Karpas-422 (cell line): Measurements from ENCODE around the gene ERMAP. TPM values are rescaled to one million over a fixed set of nuclear protein-coding genes. Genes with fewer than 3 reads are reported as not detected.
A peak's percentile ranks its signal among the peaks of the same experiment; 100 is the strongest.

Experiments used
- DNase-seq: peaks from one replicate; pipeline ENCODE4 v3.0.0-alpha.2; 2015
- H2AFZ ChIP-seq: fragments of 200-600 bp; sonication (generic); 2 replicates; pipeline ENCODE4 v1.6.1; 2014; ENCODE audit warnings: antibody characterized with exemption, low read length, mixed read lengths
- H3K27ac ChIP-seq: fragments of 200-600 bp; sonication (generic); 2 replicates; pipeline ENCODE4 v1.5.1; 2014; ENCODE audit warnings: mild to moderate bottlenecking, low read length, moderate library complexity
- H3K27me3 ChIP-seq: fragments of 200-600 bp; sonication (generic); 2 replicates; pipeline ENCODE4 v1.6.1; 2014; ENCODE audit warnings: low read length, mixed read lengths
- H3K36me3 ChIP-seq: fragments of 200-600 bp; sonication (generic); 2 replicates; pipeline ENCODE4 v1.6.1; 2014; ENCODE audit warnings: low read length, mixed read lengths; ENCODE audit not compliant: insufficient read depth
- H3K4me1 ChIP-seq: fragments of 200-600 bp; sonication (generic); 2 replicates; pipeline ENCODE4 v1.6.1; 2014; ENCODE audit warnings: mild to moderate bottlenecking, low read length, mixed read lengths
- H3K4me2 ChIP-seq: fragments of 200-600 bp; sonication (generic); 2 replicates; pipeline ENCODE4 v1.6.1; 2014; ENCODE audit warnings: low read length, low read depth, mild to moderate bottlenecking; ENCODE audit not compliant: poor library complexity, severe bottlenecking
- H3K4me3 ChIP-seq: fragments of 200-600 bp; sonication (generic); 2 replicates; pipeline ENCODE4 v1.5.1; 2014; ENCODE audit warnings: mild to moderate bottlenecking, antibody characterized with exemption, low read length, mixed read lengths
- H3K79me2 ChIP-seq: fragments of 200-600 bp; sonication (generic); 2 replicates; pipeline ENCODE4 v1.6.1; 2014; ENCODE audit warnings: mild to moderate bottlenecking, low read length, mixed read lengths
- H3K9ac ChIP-seq: fragments of 200-600 bp; sonication (generic); 2 replicates; pipeline ENCODE4 v1.6.0; 2014; ENCODE audit warnings: low read length
- H3K9me2 ChIP-seq: fragments of 200-600 bp; sonication (generic), shearing (Covaris generic); replicated peaks from 2 replicates; pipeline ENCODE4 v1.6.0; 2014; ENCODE audit warnings: mild to moderate bottlenecking, low read length, moderate library complexity; ENCODE audit not compliant: insufficient read depth
- H3K9me3 ChIP-seq: fragments of 300-700, 200-600 bp; sonication (generic); 2 replicates; pipeline ENCODE4 v1.6.1; 2014; ENCODE audit warnings: low read length, mixed read lengths
- H4K20me1 ChIP-seq: fragments of 200-600 bp; sonication (generic); 2 replicates; pipeline ENCODE4 v1.6.1; 2014; ENCODE audit warnings: mild to moderate bottlenecking, antibody characterized with exemption, low read length, low read depth; ENCODE audit not compliant: insufficient read depth
- total RNA-seq: library from RNA; depleted of rRNA; stranded (reverse); fragments of >200 nt; shearing (Covaris generic); gene quantifications from 2 replicates; pipeline ENCODE4 v1.2.3, GENCODE V29; 2014; ENCODE audit warnings: low replicate concordance

The ERMAP gene
- total RNA-seq, 1 experiment from 2014 or later: 1.6 TPM

GRCh38 chr1:42831273-42831672, 14.4 kb downstream of the ERMAP start:
- Histone ChIP-seq H3K27me3 (no peaks in the 10 kb centered on the region), H3K9me2 (no peaks in the 10 kb centered on the region), H3K4me2 (no peak overlapping the region), H3K4me3 (no peak overlapping the region), H3K79me2 (no peaks in the 10 kb centered on the region), H3K4me1 (peaks cover 3% of the 10 kb centered on the region; the same call in 1 of the 2 replicates), H2AFZ (no peak overlapping the region), H3K36me3 (no peaks in the 10 kb centered on the region), H4K20me1 (no peaks in the 10 kb centered on the region), H3K9me3 (no peaks in the 10 kb centered on the region), H3K27ac (no peak overlapping the region), H3K9ac (no peak overlapping the region)
- no peak for DNase-seq

- H3K9ac ChIP-seq: no peak overlapping the region
- H3K36me3 ChIP-seq: no peaks in the 10 kb centered on the region
- peaks cover 3% of the 10 kb centered on the region; the same call in 1 of the 2 replicates for H3K4me1 ChIP-seq
- H3K4me3 ChIP-seq: no peak overlapping the region
- no peaks in the 10 kb centered on the region for H3K9me2 ChIP-seq
- H3K27me3 ChIP-seq: no peaks in the 10 kb centered on the region
- no peak for DNase-seq
- H3K79me2 ChIP-seq: no peaks in the 10 kb centered on the region
- no peak overlapping the region for H2AFZ ChIP-seq
- no peaks in the 10 kb centered on the region for H4K20me1 ChIP-seq
- H3K9me3 ChIP-seq: no peaks in the 10 kb centered on the region
- H3K4me2 ChIP-seq: no peak overlapping the region
- H3K27ac ChIP-seq: no peak overlapping the region
Observed at GRCh38 chr1:42832641-42833240, 15.8 kb downstream of the ERMAP start.

- no peak overlapping the region for H2AFZ ChIP-seq
- H3K79me2 ChIP-seq: no peaks in the 10 kb centered on the region
- peaks cover 14% of the 10 kb centered on the region for H3K4me1 ChIP-seq
- no peak overlapping the region for H3K4me2 ChIP-seq
- no peaks in the 10 kb centered on the region for H4K20me1 ChIP-seq
- no peaks in the 10 kb centered on the region for H3K36me3 ChIP-seq
- no peak for DNase-seq
- no peaks in the 10 kb centered on the region for H3K9me2 ChIP-seq
- no peaks in the 10 kb centered on the region for H3K27me3 ChIP-seq
- no peak overlapping the region for H3K4me3 ChIP-seq
- no peaks in the 10 kb centered on the region for H3K9me3 ChIP-seq
- no peak overlapping the region for H3K9ac ChIP-seq
- no peak overlapping the region for H3K27ac ChIP-seq
Observed at GRCh38 chr1:42833981-42834380, 17.1 kb downstream of the ERMAP start.

- H3K4me3 ChIP-seq: no peak overlapping the region
- no peaks in the 10 kb centered on the region for H3K9me3 ChIP-seq
- H3K4me2 ChIP-seq: no peak overlapping the region
- no peaks in the 10 kb centered on the region for H3K79me2 ChIP-seq
- H3K9ac ChIP-seq: no peak overlapping the region
- H3K27me3 ChIP-seq: no peaks in the 10 kb centered on the region
- no peaks in the 10 kb centered on the region for H4K20me1 ChIP-seq
- no peaks in the 10 kb centered on the region for H3K9me2 ChIP-seq
- no peak for DNase-seq
- H2AFZ ChIP-seq: no peak overlapping the region
- H3K4me1 ChIP-seq: peaks cover 15% of the 10 kb centered on the region
- no peaks in the 10 kb centered on the region for H3K36me3 ChIP-seq
- no peak overlapping the region for H3K27ac ChIP-seq
Observed at GRCh38 chr1:42834803-42835202, 17.9 kb downstream of the ERMAP start.

- H3K4me2 ChIP-seq: no peak overlapping the region
- no peaks in the 10 kb centered on the region for H3K9me3 ChIP-seq
- H4K20me1 ChIP-seq: no peaks in the 10 kb centered on the region
- no peak for DNase-seq
- no peaks in the 10 kb centered on the region for H3K79me2 ChIP-seq
- H3K4me3 ChIP-seq: no peak overlapping the region
- H3K27me3 ChIP-seq: no peaks in the 10 kb centered on the region
- peaks cover 15% of the 10 kb centered on the region for H3K4me1 ChIP-seq
- no peaks in the 10 kb centered on the region for H3K36me3 ChIP-seq
- H3K9me2 ChIP-seq: no peaks in the 10 kb centered on the region
- H2AFZ ChIP-seq: no peak overlapping the region
- no peak overlapping the region for H3K9ac ChIP-seq
- no peak overlapping the region for H3K27ac ChIP-seq
Observed at GRCh38 chr1:42835422-42835821, 18.5 kb downstream of the ERMAP start.

- H3K9me3 ChIP-seq: no peaks in the 10 kb centered on the region
- no peaks in the 10 kb centered on the region for H3K36me3 ChIP-seq
Observed at GRCh38 chr1:42837709-42838108, 20.8 kb downstream of the ERMAP start.

GRCh38 chr1:42838482-42839190, 21.7 kb downstream of the ERMAP start:
- Histone ChIP-seq H3K9ac (peak overlapping the region; percentile 33; the same call in 1 of the 2 replicates), H3K9me3 (no peaks in the 10 kb centered on the region), H3K27ac (no peak overlapping the region), H3K36me3 (no peaks in the 10 kb centered on the region), H3K4me3 (no peak overlapping the region), H3K9me2 (no peaks in the 10 kb centered on the region), H3K79me2 (no peaks in the 10 kb centered on the region), H2AFZ (peak overlapping the region; percentile 39; the same call in 1 of the 2 replicates), H3K4me1 (peaks cover 15% of the 10 kb centered on the region), H4K20me1 (no peaks in the 10 kb centered on the region), H3K4me2 (peak overlapping the region; percentile 9), H3K27me3 (no peaks in the 10 kb centered on the region)
- DNase-seq: no peak

More at GRCh38 chr1:42837709-42838108, 20.8 kb downstream of the ERMAP start:
- Histone ChIP-seq H4K20me1 (no peaks in the 10 kb centered on the region), H3K4me2 (no peak overlapping the region), H3K9me2 (no peaks in the 10 kb centered on the region), H3K4me3 (no peak overlapping the region), H3K4me1 (peaks cover 15% of the 10 kb centered on the region), H3K9ac (no peak overlapping the region), H3K79me2 (no peaks in the 10 kb centered on the region), H3K27me3 (no peaks in the 10 kb centered on the region), H3K27ac (no peak overlapping the region), H2AFZ (no peak overlapping the region)
- no peak for DNase-seq

GRCh38 chr1:42841010-42841409, 24.1 kb downstream of the ERMAP start:
- Histone ChIP-seq H3K4me2 (no peak overlapping the region), H2AFZ (no peak overlapping the region), H3K36me3 (no peaks in the 10 kb centered on the region), H3K27me3 (no peaks in the 10 kb centered on the region), H3K79me2 (no peaks in the 10 kb centered on the region), H4K20me1 (no peaks in the 10 kb centered on the region), H3K4me1 (peaks cover 17% of the 10 kb centered on the region), H3K27ac (no peak overlapping the region), H3K4me3 (no peak overlapping the region), H3K9ac (no peak overlapping the region), H3K9me2 (no peaks in the 10 kb centered on the region), H3K9me3 (no peaks in the 10 kb centered on the region)
- no peak for DNase-seq
